ENCODE results near the gene RCBTB2.

Gene RCBTB2

GRCh38 chr13:48443442-48444208 lies 89.3 kb downstream of the RCBTB2 start:
- TF ChIP-seq ESRRG (CRISPR knock-in tag; IDR thresholded peaks at IDR 0.05) (no peak), ZFP3 (CRISPR knock-in tag; IDR thresholded peaks at IDR 0.05) (no peak), CREB5 (CRISPR knock-in tag; IDR thresholded peaks at IDR 0.05; ENCODE audit: low read depth) (no peak), ISL1 (CRISPR knock-in tag; IDR thresholded peaks at IDR 0.05) (no peak), ZC3H10 (CRISPR knock-in tag; IDR thresholded peaks at IDR 0.05) (no peak), POU6F1 (CRISPR knock-in tag; IDR thresholded peaks at IDR 0.05; ENCODE audit: borderline replicate concordance, low read depth) (no peak), BACH2 (CRISPR knock-in tag; IDR thresholded peaks at IDR 0.05; ENCODE audit: borderline replicate concordance) (no peak), TOX (CRISPR knock-in tag; IDR thresholded peaks at IDR 0.05; ENCODE audit: borderline replicate concordance) (no peak), ZNF565 (CRISPR knock-in tag; conservative IDR thresholded peaks at IDR 0.05; ENCODE audit: low read depth) (no peak), ARNTL (CRISPR knock-in tag; IDR thresholded peaks at IDR 0.05; ENCODE audit: borderline replicate concordance, low read depth) (no peak), ZNF70 (CRISPR knock-in tag; IDR thresholded peaks at IDR 0.05) (no peak)
- ATAC-seq = no peak

Measured in SK-N-SH treated with all-trans-retinoic acid at 6 μM for 48 hours (cell line).